GM18868 (cell line): Measurements from ENCODE around the gene GABRR1.
"Not testable (repeated sequence)": the region's sequence is repeated elsewhere in the genome, so short reads cannot be mapped to it uniquely, and the experiment has no call there.

Experiments used
- ATAC-seq: cut with Tn5 transposase; IDR thresholded peaks from one replicate; pipeline ENCODE4 v1.9.1; 2021; ENCODE audit warnings: mild to moderate bottlenecking, moderate library complexity; ENCODE audit not compliant: unreplicated experiment

The GABRR1 gene

DNA sequence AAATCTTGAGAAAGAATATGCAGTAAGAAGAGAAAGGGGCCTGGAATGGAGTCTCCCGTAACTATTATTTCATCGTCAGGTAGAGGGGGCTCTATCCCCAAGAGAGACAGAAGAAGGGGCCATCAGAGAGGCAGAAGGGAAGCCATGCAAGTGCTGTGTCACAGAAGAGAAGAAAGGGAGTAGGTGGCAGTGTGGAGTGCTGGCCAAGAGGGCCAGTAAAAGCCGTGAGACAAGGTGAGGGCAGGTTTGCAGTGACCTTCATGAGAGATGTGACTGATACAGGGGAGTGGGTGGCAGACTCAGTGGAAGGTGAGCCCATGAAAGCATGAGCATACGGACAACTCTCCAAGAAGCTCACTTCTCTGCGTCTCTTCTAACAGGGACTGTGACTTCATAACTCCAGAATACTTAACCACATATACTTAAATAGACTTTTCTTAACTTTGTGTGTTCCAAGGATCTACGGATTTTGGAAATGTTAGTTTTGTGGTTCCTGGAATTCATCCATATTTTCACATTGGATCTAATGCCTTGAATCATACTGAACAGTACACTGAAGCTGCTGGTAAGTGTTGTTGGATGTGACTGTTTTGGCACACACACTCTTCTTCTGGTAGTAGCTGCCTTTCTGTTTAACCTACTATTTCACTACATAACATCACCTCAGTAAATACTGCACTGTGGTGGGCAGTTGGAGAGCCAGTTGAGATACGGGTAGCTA is 55.7 kb downstream of the GABRR1 start:
- ATAC-seq = no peak

- ATAC-seq = no peak
These were observed 56.6 kb downstream of the GABRR1 start for GRCh38 chr6:89160331-89161092.

- no peak for ATAC-seq
These were observed 63.0 kb downstream of the GABRR1 start for GRCh38 chr6:89154131-89154530.

DNA sequence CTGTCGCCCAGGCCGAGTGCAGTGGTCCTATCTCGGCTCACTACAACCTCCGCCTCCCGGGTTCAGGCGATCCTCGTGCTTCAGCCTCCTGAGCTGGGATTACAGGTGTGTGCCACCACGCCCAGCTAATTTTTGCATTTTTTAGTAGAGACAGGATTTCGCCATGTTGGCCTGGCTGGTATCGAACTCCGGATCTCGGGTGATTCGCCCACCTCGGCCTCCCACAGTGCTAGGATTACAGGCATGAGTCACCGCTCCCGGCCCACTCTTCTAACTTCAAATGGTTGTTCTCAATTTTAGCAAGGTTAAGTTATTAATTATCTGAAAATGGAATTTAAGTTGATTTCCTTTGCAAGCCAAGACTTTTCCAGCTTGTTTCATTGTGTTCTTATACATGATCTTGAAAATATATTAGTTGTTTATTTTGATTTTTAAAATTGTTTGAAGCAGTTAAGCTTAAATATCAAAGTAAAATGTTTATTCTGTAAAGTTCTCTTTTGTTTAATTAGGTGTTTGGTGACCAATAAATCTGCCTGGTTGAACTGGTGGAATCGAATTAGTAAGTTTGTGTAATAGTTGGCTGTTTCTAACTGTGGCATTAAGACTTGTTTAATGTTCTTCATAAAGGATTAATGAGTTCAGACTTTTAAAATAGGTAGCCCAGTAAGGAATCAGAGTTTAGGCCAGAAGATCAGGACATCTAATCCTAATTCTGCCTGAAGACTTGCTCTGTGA is 69.0 kb downstream of the GABRR1 start:
- no peak for ATAC-seq

DNA sequence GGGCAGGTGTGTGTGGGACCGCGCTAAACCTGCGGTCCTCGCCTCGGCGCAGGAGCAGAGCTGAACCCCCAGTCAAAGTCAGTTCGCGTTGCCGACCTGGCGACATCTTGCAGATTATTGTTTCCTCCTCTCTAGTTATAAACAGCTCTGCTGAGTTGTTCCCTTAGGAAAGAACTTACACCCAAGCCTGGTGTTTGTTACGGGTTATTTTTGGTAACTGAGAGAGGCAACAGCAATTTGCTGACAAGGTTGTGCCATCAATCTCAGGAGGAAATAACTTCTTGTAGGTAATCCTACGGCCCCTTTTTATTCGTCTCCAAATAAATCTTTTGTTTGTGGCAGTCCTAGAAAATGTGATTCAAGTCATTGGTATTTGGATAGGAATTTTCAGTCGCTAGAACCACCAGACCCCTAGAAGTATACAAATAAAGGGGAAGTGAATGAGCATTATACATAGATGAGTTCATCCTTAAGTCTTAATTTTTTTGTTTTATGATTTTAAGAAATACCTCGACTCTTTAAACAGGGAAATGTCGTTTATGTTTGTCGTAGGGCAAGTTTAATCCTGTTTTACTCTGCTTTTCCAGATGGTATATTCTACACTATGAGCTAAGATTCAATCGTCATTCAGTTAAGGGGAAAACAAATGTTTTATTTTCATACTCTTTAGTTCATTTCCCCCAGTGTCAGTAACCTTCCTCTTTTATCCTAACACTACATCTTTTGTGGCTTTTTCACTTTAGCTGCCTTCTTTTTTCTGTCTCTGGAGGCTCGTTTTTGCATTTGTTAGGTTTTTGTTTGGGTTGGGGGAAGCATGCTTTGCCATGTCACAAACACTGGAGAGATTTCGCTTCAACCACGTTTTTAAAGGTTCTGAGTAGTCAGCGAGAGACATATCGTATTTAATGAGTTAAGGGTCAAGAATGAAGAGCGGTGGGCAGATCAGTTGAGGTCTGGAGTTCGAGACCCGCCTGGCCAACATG is 70.1 kb downstream of the GABRR1 start:
- ATAC-seq = peak; percentile 5

- peak; percentile 46 for ATAC-seq
These were observed 71.0 kb downstream of the GABRR1 start, which contains the start of gene PM20D2 for GRCh38 chr6:89145956-89146717. Gene PM20D2 (plus strand): TSS chr6:89146055. CDS start chr6:89146145, 90 bp downstream.

DNA sequence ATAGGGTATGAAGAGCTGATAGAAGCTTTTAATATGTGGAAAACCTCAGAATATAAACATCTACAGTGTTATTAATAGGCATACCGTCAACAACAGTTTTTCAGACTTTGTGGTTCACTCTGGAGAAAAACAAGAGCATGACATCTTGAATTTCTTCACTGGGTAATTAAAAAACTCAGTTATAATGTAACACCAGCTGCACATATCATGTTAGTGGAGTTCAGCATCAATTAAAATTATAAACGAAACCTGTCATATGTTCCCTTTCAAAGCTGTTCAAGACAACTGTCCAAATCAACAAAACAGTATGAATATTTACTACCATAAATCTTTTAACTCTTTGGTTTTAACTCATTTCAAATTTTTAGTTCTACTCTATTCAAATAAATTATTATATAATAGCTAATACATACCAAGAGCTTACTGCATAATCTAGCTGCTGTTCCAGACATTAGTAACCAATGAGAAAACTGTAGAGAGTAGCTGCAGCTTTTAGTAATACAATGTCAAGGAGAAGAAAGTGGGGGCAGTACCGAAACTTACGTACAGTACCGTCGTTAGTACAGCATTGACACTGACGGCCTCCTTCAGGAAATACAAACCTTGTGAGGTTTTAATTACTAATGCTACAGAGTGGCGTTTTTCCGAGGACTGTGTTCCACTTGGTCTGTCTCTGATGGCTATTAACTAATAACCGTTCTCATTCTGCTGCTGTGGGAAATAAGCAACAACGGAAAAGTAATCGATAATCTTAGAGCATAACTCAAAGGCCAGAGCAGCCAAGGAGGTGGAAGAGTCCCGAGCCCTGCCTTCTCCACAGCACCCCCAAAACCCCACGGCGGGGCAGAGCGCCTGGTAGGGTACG is 71.8 kb downstream of the GABRR1 start:
- ATAC-seq = peak; percentile 59

DNA sequence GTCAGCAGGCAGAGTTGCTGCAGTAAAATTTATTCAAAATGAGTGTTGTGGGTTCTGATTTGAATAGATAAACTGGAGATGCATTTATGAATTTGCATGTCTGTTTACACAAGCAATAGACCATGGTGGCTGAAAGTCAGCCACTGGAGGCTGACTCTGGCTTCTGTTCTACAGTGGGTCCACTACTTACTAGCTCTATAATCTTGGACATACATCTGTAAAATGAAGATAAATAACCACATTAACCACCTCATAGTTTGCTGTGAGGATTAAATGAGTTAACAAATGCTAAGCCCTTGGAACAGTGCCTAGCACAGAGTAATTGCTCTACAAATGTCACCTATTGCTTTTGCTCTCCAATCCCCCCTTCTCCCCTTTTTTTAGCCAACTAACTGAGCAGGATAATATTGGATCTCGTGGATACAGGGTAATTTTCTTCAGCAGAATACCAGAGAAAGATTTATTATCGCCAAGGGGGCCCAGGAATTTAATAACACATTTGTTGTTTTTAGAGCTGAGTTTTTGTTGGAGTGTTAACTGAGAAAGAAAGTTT is 72.7 kb downstream of the GABRR1 start:
- ATAC-seq = peak; percentile 74

- ATAC-seq = no peak
These were observed 76.6 kb downstream of the GABRR1 start for GRCh38 chr6:89140347-89141156.

DNA sequence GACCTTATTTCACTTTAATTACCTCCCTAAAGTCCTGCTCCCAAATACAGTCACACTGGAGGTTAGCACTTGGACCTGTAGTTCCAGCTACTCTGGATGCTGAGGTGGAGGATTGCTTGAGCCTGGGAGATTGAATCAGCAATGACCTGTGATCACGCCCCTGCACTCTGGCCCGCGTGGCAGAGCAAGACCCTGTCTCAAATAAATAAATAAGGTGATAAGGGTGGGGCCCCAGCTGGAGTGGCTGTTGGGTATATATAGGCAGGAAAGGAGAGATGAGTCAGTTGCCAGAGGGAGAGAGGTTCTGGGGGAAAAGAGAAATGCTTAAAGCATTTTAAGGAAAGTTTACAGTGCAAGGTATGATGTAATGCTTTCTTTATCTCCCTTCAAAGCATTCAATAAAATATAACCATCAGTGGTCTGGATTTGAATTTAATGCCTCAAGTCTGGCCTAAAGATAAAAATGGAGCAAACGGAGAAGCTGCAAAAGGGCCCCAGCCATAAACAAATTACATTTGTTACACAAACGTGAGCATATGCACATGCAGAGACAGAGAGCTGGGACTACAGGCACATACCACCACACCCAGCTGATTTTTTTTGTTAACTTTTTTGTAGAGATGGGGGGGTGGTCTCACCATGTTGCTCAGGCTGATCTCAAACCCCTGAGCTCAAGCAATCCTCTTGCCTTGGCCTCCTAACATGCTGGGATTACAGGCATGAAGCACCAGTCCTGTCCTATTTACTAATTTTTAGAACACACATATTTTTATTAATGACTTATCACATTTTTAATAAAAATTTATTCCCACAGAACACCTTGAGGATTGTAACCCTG is 77.4 kb downstream of the GABRR1 start:
- ATAC-seq = no peak

DNA sequence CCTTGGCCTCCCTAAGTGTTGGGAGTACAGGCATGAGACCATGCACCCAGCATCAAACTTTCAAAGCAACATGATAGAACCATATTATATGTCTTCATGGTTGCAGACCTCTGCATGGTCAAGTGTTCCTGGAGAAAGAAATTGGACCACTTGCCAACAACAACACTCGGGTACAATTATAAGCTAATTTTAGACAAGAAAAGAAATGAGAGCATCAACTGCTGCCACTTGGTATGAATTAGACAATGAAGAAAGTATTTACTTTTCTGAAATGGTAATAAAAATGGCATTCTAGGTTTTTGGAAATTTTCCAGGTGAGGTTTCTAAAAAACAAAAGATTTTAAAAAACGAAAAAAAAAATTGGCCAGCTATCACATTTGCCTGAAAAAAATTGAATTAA is 79.0 kb downstream of the GABRR1 start:
- no peak for ATAC-seq

GRCh38 chr6:89134723-89135122 is 82.4 kb downstream of the GABRR1 start:
- no peak for ATAC-seq

DNA sequence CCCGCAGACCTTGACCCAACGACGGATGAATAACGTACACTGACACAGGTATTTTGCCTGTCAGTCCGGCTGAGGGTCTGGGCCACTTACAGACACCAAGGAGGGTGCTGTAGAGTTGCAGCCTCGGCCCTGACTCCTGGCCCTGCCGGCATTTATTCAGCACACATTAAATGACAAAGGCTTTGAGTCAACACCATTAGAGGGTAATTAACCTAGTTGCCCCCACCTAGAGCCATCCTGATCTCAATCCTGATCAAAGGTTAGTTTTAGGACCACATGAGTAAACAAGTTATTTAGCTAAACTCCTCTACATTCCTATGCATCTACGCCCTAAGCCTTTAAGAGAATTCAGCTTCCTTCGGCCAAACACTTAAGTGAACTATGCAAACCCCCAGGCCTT is 83.2 kb downstream of the GABRR1 start:
- no peak for ATAC-seq

- no peak for ATAC-seq
These were observed 85.1 kb downstream of the GABRR1 start for GRCh38 chr6:89132057-89132456.

- ATAC-seq = no peak
These were observed 85.6 kb downstream of the GABRR1 start for GRCh38 chr6:89131599-89131998.

DNA sequence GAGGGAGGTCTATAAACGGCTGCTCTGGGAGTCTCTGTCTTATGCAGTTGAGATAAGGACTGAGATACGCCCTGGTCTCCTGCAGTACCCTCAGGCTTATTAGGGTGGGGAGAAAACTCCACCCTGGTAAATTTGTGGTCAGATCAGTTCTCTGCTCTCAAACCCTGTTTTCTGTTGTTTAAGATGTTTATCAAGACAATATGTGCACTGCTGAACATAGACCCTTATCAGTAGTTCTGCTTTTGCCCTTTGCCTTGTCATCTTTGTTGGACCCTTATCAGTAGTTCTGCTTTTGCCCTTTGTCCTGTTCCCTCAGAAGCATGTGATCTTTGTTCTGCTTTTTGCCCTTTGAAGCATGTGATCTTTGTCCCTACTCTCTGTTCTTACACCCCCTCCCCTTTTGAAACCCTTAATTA is 88.9 kb downstream of the GABRR1 start:
- not testable (repeated sequence) for ATAC-seq
